Trophoblast cell (in vitro differentiated cells and primary cell): ENCODE data around the gene WRAP73.

ENCODE experiments used
- DNase-seq, 2 donors: peaks; one replicate each; pipeline ENCODE4 v3.0.0-alpha.2; 2016
- H2AFZ ChIP-seq: 2 replicates; pipeline ENCODE4 v1.6.1; 2013; ENCODE audit warnings: low read length, moderate library complexity, mild to moderate bottlenecking; ENCODE audit not compliant: insufficient read depth, poor library complexity
- H2AK5ac ChIP-seq: 2 replicates; pipeline ENCODE4 v1.6.1; 2013; ENCODE audit warnings: mild to moderate bottlenecking, low read length
- H2BK120ac ChIP-seq: 2 replicates; pipeline ENCODE4 v1.6.1; 2013; ENCODE audit warnings: low read length, mild to moderate bottlenecking, moderate library complexity; ENCODE audit not compliant: insufficient read depth, poor library complexity
- H2BK12ac ChIP-seq: 2 replicates; pipeline ENCODE4 v1.6.1; 2013; ENCODE audit warnings: mild to moderate bottlenecking, low read length, moderate library complexity
- H2BK5ac ChIP-seq: 2 replicates; pipeline ENCODE4 v1.6.1; 2013; ENCODE audit warnings: low read length, low read depth, moderate library complexity, mild to moderate bottlenecking; ENCODE audit not compliant: poor library complexity
- H3K14ac ChIP-seq: 2 replicates; pipeline ENCODE4 v1.6.1; 2013; ENCODE audit warnings: mild to moderate bottlenecking, low read length
- H3K18ac ChIP-seq: 2 replicates; pipeline ENCODE4 v1.6.1; 2013; ENCODE audit warnings: mild to moderate bottlenecking, low read length
- H3K23ac ChIP-seq: 2 replicates; pipeline ENCODE4 v1.6.1; 2013; ENCODE audit warnings: low read length
- H3K27ac ChIP-seq: 2 replicates; pipeline ENCODE4 v1.5.1; 2013; ENCODE audit warnings: low read depth, mild to moderate bottlenecking, inconsistent platforms, low read length, moderate library complexity
- H3K27me3 ChIP-seq: 2 replicates; pipeline ENCODE4 v1.6.1; 2013; ENCODE audit warnings: inconsistent platforms, mild to moderate bottlenecking, low read length, moderate library complexity; ENCODE audit not compliant: insufficient read depth
- H3K36me3 ChIP-seq, 2 experiments: 1 replicate in 1 of 2; 2 replicates in 1 of 2; pipeline ENCODE4 v1.6.1; 2013; ENCODE audit warnings: low read length in 2 of 2, mild to moderate bottlenecking in 2 of 2, moderate library complexity in 1 of 2; ENCODE audit not compliant: insufficient read depth in 2 of 2, control insufficient read depth in 1 of 2
- H3K4ac ChIP-seq: 2 replicates; pipeline ENCODE4 v1.6.1; 2013; ENCODE audit warnings: low read depth, mild to moderate bottlenecking, low read length, moderate library complexity
- H3K4me1 ChIP-seq, 2 experiments: 1 replicate in 1 of 2; 2 replicates in 1 of 2; pipeline ENCODE4 v1.6.1; 2013; ENCODE audit warnings: low read length in 2 of 2, mild to moderate bottlenecking in 2 of 2, moderate library complexity in 1 of 2; ENCODE audit not compliant: insufficient read depth in 2 of 2, control insufficient read depth in 1 of 2
- H3K4me2 ChIP-seq: 2 replicates; pipeline ENCODE4 v1.6.1; 2013; ENCODE audit warnings: inconsistent platforms, mild to moderate bottlenecking, low read length, moderate library complexity
- H3K4me3 ChIP-seq: 2 replicates; pipeline ENCODE4 v1.5.1; 2013; ENCODE audit warnings: mild to moderate bottlenecking, low read depth, low read length, inconsistent platforms
- H3K79me1 ChIP-seq: one replicate; pipeline ENCODE4 v1.6.1; 2013; ENCODE audit warnings: low read length
- H3K79me2 ChIP-seq: 2 replicates; pipeline ENCODE4 v1.6.1; 2013; ENCODE audit warnings: low read length, mild to moderate bottlenecking; ENCODE audit not compliant: control insufficient read depth, insufficient read depth, poor library complexity
- H3K9ac ChIP-seq: 2 replicates; pipeline ENCODE4 v1.6.1; 2013; ENCODE audit warnings: mild to moderate bottlenecking, low read length
- H3K9me3 ChIP-seq: 2 replicates; pipeline ENCODE4 v1.6.1; 2013; ENCODE audit warnings: low read depth, mild to moderate bottlenecking, control low read depth, inconsistent platforms, low read length; ENCODE audit not compliant: insufficient read depth
- H4K12ac ChIP-seq: 2 replicates; pipeline ENCODE4 v1.6.1; 2013; ENCODE audit warnings: low read depth, mild to moderate bottlenecking, low read length, moderate library complexity
- H4K8ac ChIP-seq: 2 replicates; pipeline ENCODE4 v1.6.1; 2013; ENCODE audit warnings: low read depth, mild to moderate bottlenecking, low read length, moderate library complexity
- H4K91ac ChIP-seq: one replicate; pipeline ENCODE4 v1.6.1; 2013; ENCODE audit warnings: low read depth, mild to moderate bottlenecking, low read length, moderate library complexity
- WGBS: extraction: QIAGEN DNeasy Blood & Tissue Kit; methylation state at CpG from one replicate; pipeline ENCODE4 v1.1.7; 2013; ENCODE audit warnings: missing lambda C conversion rate; ENCODE audit not compliant: insufficient read length, insufficient coverage; ENCODE audit errors: extremely low coverage; 5-methylcytosine and 5-hydroxymethylcytosine counted together

Gene WRAP73

GRCh38 chr1:3653286-3653618 is 3.3 kb upstream of the WRAP73 start:
- Histone ChIP-seq H3K4me3 (no peak overlapping the region), H3K9me3 (peaks cover 5% of the 10 kb centered on the region), H3K79me2 (peaks cover 5% of the 10 kb centered on the region), H3K27ac (no peak overlapping the region), H4K12ac (no peak overlapping the region), H3K4me1 (peaks cover 3 to 9% of the 10 kb centered on the region in 2 experiments), H3K36me3 (no peaks in the 10 kb centered on the region), H3K9ac (no peak overlapping the region), H2BK120ac (no peak overlapping the region), H2AK5ac (no peak overlapping the region), H2BK12ac (no peak overlapping the region), H3K27me3 (peaks cover 45% of the 10 kb centered on the region), H3K79me1 (peaks cover 3% of the 10 kb centered on the region), H4K8ac (no peak overlapping the region), H3K4me2 (no peak overlapping the region), H2AFZ (no peak overlapping the region), H3K4ac (no peak overlapping the region), H3K23ac (no peak overlapping the region), H3K14ac (no peak overlapping the region), H3K18ac (no peak overlapping the region), H2BK5ac (no peak overlapping the region), H4K91ac (no peak overlapping the region)
- WGBS = no CpG with 5 or more reads among the region's 10 CpGs
- no peak for DNase-seq

- peaks cover 5% of the 10 kb centered on the region for H3K9me3 ChIP-seq
- H2BK120ac ChIP-seq = no peak overlapping the region
- H3K27me3 ChIP-seq = peaks cover 45% of the 10 kb centered on the region
- H3K23ac ChIP-seq = no peak overlapping the region
- no peak overlapping the region for H3K27ac ChIP-seq
- H4K91ac ChIP-seq = no peak overlapping the region
- H4K8ac ChIP-seq = no peak overlapping the region
- peak in 1 of 2 donors; percentile 6 for DNase-seq
- no peak overlapping the region for H3K18ac ChIP-seq
- H2BK12ac ChIP-seq = no peak overlapping the region
- no peaks in the 10 kb centered on the region for H3K36me3 ChIP-seq
- no peak overlapping the region for H2AFZ ChIP-seq
- no peak overlapping the region for H2AK5ac ChIP-seq
- H3K4me3 ChIP-seq = no peak overlapping the region
- H2BK5ac ChIP-seq = no peak overlapping the region
- no peak overlapping the region for H3K9ac ChIP-seq
- no peak overlapping the region for H3K4ac ChIP-seq
- H3K79me1 ChIP-seq = peaks cover 3% of the 10 kb centered on the region
- H3K4me2 ChIP-seq = peak overlapping the region; percentile 55
- peaks cover 3 to 9% of the 10 kb centered on the region in 2 experiments for H3K4me1 ChIP-seq
- peaks cover 5% of the 10 kb centered on the region for H3K79me2 ChIP-seq
- H4K12ac ChIP-seq = no peak overlapping the region
- H3K14ac ChIP-seq = no peak overlapping the region
- no CpG with 5 or more reads among the region's 68 CpGs for WGBS
Measured at GRCh38 chr1:3652548-3653285, 2.8 kb upstream of the WRAP73 start.

GRCh38 chr1:3651930-3652547 is 2.1 kb upstream of the WRAP73 start, which contains the start of gene TP73:
TSS of gene TP73 (plus strand) at chr1:3652516. CDS start at chr1:3682366, 29,850 bp downstream.
- no peak within 1 kb of the TSS for H3K18ac ChIP-seq
- H3K23ac ChIP-seq = no peak within 1 kb of the TSS
- peaks cover 5% of the 10 kb centered on the region for H3K79me2 ChIP-seq
- H2BK5ac ChIP-seq = no peak within 1 kb of the TSS
- peaks cover 3 to 9% of the 10 kb centered on the region in 2 experiments for H3K4me1 ChIP-seq
- peak within 1 kb of the TSS; percentile 55 for H3K4me2 ChIP-seq
- H3K9me3 ChIP-seq = peaks cover 5% of the 10 kb centered on the region
- H3K27ac ChIP-seq = no peak within 1 kb of the TSS
- peaks cover 3% of the 10 kb centered on the region for H3K79me1 ChIP-seq
- no peak within 1 kb of the TSS for H2BK12ac ChIP-seq
- H4K91ac ChIP-seq = no peak within 1 kb of the TSS
- no peak within 1 kb of the TSS for H3K4me3 ChIP-seq
- DNase-seq = peak in 1 of 2 donors; percentile 4
- H4K12ac ChIP-seq = no peak within 1 kb of the TSS
- no peak within 1 kb of the TSS for H2BK120ac ChIP-seq
- H3K4ac ChIP-seq = no peak within 1 kb of the TSS
- no peak within 1 kb of the TSS for H3K9ac ChIP-seq
- H4K8ac ChIP-seq = no peak within 1 kb of the TSS
- peaks cover 2% of the 10 kb centered on the region in 2 experiments for H3K36me3 ChIP-seq
- no peak within 1 kb of the TSS for H2AFZ ChIP-seq
- no CpG with 5 or more reads among the region's 80 CpGs for WGBS
- peaks cover 45% of the 10 kb centered on the region for H3K27me3 ChIP-seq
- no peak within 1 kb of the TSS for H3K14ac ChIP-seq
- H2AK5ac ChIP-seq = no peak within 1 kb of the TSS

GRCh38 chr1:3651026-3651929 is 1.4 kb upstream of the WRAP73 start:
- H2AK5ac ChIP-seq = no peak overlapping the region
- H3K27me3 ChIP-seq = peaks cover 45% of the 10 kb centered on the region
- peaks cover 6 to 7% of the 10 kb centered on the region in 2 experiments for H3K36me3 ChIP-seq
- peaks cover 3 to 9% of the 10 kb centered on the region in 2 experiments for H3K4me1 ChIP-seq
- H3K14ac ChIP-seq = no peak overlapping the region
- H3K4me3 ChIP-seq = no peak overlapping the region
- H4K12ac ChIP-seq = no peak overlapping the region
- H3K9me3 ChIP-seq = peaks cover 5% of the 10 kb centered on the region
- no peak overlapping the region for H2AFZ ChIP-seq
- DNase-seq = no peak
- H3K4me2 ChIP-seq = peak overlapping the region; percentile 40
- H4K8ac ChIP-seq = no peak overlapping the region
- no peak overlapping the region for H3K23ac ChIP-seq
- H3K9ac ChIP-seq = no peak overlapping the region
- no peak overlapping the region for H3K4ac ChIP-seq
- no peak overlapping the region for H2BK120ac ChIP-seq
- WGBS = no CpG with 5 or more reads among the region's 83 CpGs
- no peak overlapping the region for H4K91ac ChIP-seq
- no peak overlapping the region for H2BK12ac ChIP-seq
- H3K79me2 ChIP-seq = peaks cover 5% of the 10 kb centered on the region
- no peak overlapping the region for H3K27ac ChIP-seq
- H2BK5ac ChIP-seq = no peak overlapping the region
- no peak overlapping the region for H3K18ac ChIP-seq
- peaks cover 3% of the 10 kb centered on the region for H3K79me1 ChIP-seq
